ENCODE measurements around the gene CYB561A3.

DNA sequence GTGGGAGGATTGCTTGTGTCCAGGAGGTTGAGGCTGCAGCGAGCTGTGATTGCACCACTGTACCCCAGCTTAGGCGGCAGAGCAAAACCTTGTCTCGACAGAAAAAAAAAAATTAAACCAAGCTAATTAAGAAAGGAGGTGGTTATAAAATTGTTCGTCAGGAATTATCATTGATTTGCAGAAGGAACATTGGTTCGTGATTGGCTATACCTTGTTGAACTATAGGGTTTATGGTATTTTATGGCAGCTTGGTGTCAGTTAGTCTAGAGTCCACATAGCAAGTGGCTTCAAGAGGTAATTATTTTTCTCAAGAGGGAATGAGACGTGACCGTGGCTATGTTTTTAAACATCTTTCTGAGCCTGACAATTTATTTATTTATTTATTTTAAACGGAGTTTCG is 19.2 kb upstream of the CYB561A3 start:
- TF ChIP-seq, protein P1, sequence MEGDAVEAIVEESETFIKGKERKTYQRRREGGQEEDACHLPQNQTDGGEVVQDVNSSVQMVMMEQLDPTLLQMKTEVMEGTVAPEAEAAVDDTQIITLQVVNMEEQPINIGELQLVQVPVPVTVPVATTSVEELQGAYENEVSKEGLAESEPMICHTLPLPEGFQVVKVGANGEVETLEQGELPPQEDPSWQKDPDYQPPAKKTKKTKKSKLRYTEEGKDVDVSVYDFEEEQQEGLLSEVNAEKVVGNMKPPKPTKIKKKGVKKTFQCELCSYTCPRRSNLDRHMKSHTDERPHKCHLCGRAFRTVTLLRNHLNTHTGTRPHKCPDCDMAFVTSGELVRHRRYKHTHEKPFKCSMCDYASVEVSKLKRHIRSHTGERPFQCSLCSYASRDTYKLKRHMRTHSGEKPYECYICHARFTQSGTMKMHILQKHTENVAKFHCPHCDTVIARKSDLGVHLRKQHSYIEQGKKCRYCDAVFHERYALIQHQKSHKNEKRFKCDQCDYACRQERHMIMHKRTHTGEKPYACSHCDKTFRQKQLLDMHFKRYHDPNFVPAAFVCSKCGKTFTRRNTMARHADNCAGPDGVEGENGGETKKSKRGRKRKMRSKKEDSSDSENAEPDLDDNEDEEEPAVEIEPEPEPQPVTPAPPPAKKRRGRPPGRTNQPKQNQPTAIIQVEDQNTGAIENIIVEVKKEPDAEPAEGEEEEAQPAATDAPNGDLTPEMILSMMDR (IDR thresholded peaks at IDR 0.05; ENCODE audit: insufficient read depth, low read depth, low read length): no peak
- no peak for TF ChIP-seq EZH2 (IDR thresholded peaks at IDR 0.05; ENCODE audit: insufficient read depth, low read length)

Data from astrocyte (in vitro differentiated cells and primary cell).